ENCODE measurements around the gene AXIN1. TPM values are rescaled to one million over a fixed set of nuclear protein-coding genes. Genes with fewer than 3 reads are reported as not detected.

Gene AXIN1
- total RNA-seq, 1 donor from 2014 or later, result 23.5 TPM

- DNase-seq (ENCODE audit: low read depth, low spot score), result no peak
Observed at GRCh38 chr16:303760-304505, 48.6 kb downstream of the AXIN1 start.

- no peak for DNase-seq (ENCODE audit: low read depth, low spot score)
Observed at GRCh38 chr16:301950-302349, 50.6 kb downstream of the AXIN1 start.

- no peak for DNase-seq (ENCODE audit: low read depth, low spot score)
Observed at GRCh38 chr16:301235-301634, 51.3 kb downstream of the AXIN1 start.

GRCh38 chr16:297832-298231, 54.7 kb downstream of the AXIN1 start:
- no peak for DNase-seq (ENCODE audit: low read depth, low spot score)

GRCh38 chr16:296806-297510, 55.6 kb downstream of the AXIN1 start:
- DNase-seq (ENCODE audit: low read depth, low spot score), result no peak

- no peak for DNase-seq (ENCODE audit: low read depth, low spot score)
Observed at GRCh38 chr16:296276-296675, 56.2 kb downstream of the AXIN1 start.

- DNase-seq (ENCODE audit: low read depth, low spot score), result no peak
Observed at GRCh38 chr16:293043-293775, 59.3 kb downstream of the AXIN1 start.

GRCh38 chr16:291539-291938, 61.0 kb downstream of the AXIN1 start:
- DNase-seq (ENCODE audit: low read depth, low spot score), result no peak

- DNase-seq (ENCODE audit: low read depth, low spot score), result no peak
Observed at GRCh38 chr16:290681-291405, 61.7 kb downstream of the AXIN1 start.

- DNase-seq (ENCODE audit: low read depth, low spot score), result no peak
Observed at GRCh38 chr16:290015-290680, 62.4 kb downstream of the AXIN1 start.

GRCh38 chr16:289395-289997, 63.0 kb downstream of the AXIN1 start:
- no peak for DNase-seq (ENCODE audit: low read depth, low spot score)

GRCh38 chr16:287981-288920, 64.3 kb downstream of the AXIN1 start:
- DNase-seq (ENCODE audit: low read depth, low spot score), result no peak

- no peak for DNase-seq (ENCODE audit: low read depth, low spot score)
Observed at GRCh38 chr16:287298-287811, 65.2 kb downstream of the AXIN1 start.

GRCh38 chr16:286491-287297, 65.8 kb downstream of the AXIN1 start:
- DNase-seq (ENCODE audit: low read depth, low spot score), result no peak

GRCh38 chr16:285146-286055, 67.1 kb downstream of the AXIN1 start:
- no peak for DNase-seq (ENCODE audit: low read depth, low spot score)

- no peak for DNase-seq (ENCODE audit: low read depth, low spot score)
Observed at GRCh38 chr16:284204-285120, 68.1 kb downstream of the AXIN1 start.

Data from pulmonary artery endothelial cell (primary cell).